Keratinocyte (primary cell): ENCODE data around the gene BNC1.

Experiments used
- EZH2 ChIP-seq: IDR thresholded peaks from one replicate; pipeline ENCODE4 v1.6.1; 2012; ENCODE audit warnings: inconsistent platforms, mild to moderate bottlenecking, low read length, moderate library complexity
- TF ChIP-seq, protein P1 (sequence below), 3 experiments: IDR thresholded peaks in 1 of 3; conservative IDR thresholded peaks in 1 of 3; optimal IDR thresholded peaks in 1 of 3; 2 replicates in 2 of 3; 3 replicates in 1 of 3; pipeline versions ENCODE3 to v1.5.1; 2011; ENCODE audit warnings: low read length in 3 of 3, mild to moderate bottlenecking in 3 of 3, moderate library complexity in 2 of 3, control low read depth in 1 of 3, inconsistent platforms in 1 of 3; ENCODE audit not compliant: insufficient read depth in 2 of 3; ENCODE audit errors: extremely low read depth in 1 of 3

DNA sequence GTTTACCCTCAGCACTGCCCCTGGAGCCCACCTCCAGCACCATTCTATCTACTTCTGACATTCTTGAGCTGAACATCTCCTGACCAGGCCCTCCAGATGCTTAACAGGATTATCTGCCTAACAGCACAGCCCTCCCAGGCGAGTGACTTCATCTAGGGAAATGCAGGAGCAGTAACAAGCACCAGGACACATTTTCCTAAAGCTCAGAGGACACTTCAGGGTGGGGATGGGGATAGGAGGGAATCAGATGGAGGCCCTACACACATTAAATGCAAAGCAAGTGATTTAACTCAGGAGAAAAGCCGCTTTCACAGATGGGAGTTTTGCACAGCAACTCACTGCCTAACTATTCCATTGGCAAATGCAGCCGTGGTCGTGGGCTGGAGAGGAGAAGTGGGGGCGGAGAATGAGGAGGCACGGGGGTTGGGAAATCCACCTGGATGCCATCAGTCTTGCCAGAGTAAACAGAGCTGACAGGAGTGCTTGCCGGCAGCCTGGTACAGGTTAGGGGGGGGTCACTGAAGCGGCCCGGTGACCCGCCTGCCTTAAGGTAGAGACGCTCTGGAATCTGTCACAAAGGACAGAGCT lies 21.3 kb upstream of the BNC1 start:
- TF ChIP-seq, protein P1, sequence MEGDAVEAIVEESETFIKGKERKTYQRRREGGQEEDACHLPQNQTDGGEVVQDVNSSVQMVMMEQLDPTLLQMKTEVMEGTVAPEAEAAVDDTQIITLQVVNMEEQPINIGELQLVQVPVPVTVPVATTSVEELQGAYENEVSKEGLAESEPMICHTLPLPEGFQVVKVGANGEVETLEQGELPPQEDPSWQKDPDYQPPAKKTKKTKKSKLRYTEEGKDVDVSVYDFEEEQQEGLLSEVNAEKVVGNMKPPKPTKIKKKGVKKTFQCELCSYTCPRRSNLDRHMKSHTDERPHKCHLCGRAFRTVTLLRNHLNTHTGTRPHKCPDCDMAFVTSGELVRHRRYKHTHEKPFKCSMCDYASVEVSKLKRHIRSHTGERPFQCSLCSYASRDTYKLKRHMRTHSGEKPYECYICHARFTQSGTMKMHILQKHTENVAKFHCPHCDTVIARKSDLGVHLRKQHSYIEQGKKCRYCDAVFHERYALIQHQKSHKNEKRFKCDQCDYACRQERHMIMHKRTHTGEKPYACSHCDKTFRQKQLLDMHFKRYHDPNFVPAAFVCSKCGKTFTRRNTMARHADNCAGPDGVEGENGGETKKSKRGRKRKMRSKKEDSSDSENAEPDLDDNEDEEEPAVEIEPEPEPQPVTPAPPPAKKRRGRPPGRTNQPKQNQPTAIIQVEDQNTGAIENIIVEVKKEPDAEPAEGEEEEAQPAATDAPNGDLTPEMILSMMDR (optimal IDR thresholded peaks at IDR 0.05 in 1 of 3, IDR thresholded peaks at IDR 0.05 in 1 of 3, conservative IDR thresholded peaks at IDR 0.05 in 1 of 3; ENCODE audit: extremely low read depth in 1 of 3, insufficient read depth in 2 of 3, low read length in 3 of 3), result no peak
- no peak for TF ChIP-seq EZH2
